ENCODE measurements around the gene CDK11B. TPM values are rescaled to one million over a fixed set of nuclear protein-coding genes. Genes with fewer than 3 reads are reported as not detected.
"Not testable (repeated sequence)": the region's sequence is repeated elsewhere in the genome, so short reads cannot be mapped to it uniquely, and the experiment has no call there.

The CDK11B gene
- total RNA-seq, 1 donor from 2014 or later = 8.7 TPM

DNA sequence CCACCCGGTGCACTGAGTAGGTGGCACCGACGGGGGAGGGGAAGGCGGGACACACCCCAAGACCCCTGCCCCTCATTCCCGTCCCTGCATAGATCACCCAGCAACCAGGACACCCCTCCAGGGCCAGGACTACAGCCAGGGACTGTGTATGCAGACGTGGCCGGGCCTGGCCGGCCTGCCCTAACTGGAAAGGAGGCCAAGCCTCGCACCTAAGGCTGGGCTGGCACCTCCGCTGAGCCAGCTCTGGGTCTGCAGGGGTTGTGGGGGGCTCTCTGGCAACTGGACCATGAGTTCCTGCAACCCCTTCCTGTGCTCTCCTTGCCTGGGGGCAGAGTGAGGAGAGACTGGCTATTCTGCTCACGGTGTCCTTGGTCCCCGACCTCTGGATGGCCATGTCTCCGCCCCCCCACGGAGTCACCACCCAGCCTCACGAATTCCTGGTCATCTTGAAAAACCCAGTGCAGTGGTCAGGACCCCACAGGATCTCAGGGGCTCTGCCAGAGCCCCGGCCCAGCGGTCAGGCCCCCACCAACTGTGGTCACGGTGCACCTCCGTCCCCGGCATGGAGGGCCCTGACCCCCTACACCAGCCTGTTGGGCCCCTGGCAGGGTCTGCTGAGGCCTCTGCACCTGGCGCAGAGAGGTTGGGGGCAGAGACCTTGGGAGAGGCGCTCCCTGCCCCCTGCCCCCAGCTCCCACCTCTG lies 57.8 kb downstream of the CDK11B start:
- no peak for ATAC-seq
- no peak for DNase-seq (ENCODE audit: low spot score)

- ATAC-seq (peak; percentile 48), DNase-seq (ENCODE audit: low spot score) (no peak)
These were observed 58.6 kb downstream of the CDK11B start, which contains the start of gene FNDC10 for GRCh38 chr1:1599935-1600860. TSS of gene FNDC10 (minus strand) at chr1:1600135. CDS start at chr1:1600015, 120 bp downstream.

DNA sequence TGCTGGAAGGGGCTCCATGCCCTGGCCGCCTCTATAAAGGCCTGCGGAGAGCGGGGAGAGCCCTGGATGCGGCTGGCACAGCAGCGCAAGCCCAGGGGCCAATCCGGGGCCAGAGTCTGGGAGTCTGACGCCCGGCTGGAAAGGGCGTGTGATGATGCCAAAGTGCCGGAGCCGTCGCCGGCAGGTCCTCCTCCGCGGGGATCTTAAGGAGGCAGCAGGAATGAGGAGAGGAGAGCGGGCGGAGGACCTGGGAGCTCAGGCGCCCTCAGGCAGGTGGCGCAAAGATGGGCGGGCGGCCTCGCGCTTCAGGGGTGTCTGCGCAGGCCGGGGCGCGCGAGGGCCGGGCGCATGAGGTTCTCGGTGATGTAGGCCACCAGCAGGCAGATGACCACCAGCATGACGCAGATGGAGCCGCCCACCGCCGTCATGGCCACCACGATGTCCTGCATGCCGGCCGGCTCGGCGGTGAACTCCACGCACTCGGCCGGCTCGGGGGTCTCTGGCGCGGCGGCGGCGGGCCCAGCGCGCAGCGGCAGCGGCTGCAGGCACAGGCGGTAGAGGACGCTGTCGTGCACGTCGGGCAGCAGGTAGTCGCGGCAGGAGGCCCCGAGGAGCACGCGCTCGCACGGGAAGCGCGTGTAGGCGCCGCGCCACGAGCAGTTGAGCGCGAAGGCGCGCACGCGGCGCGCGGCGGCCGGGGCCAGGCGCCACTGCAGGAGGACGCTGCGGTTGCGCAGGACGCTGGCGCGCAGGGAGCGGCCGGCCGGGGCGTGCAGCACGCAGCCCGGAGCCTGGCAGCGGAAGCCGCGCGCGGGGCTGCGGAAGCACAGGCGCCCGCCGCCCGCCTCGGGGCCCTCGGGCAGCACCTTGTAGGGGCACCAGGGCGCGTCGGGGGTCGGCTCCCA lies 59.5 kb downstream of the CDK11B start:
- DNase-seq (ENCODE audit: low spot score) (no peak), ATAC-seq (peak; percentile 44)

- DNase-seq (ENCODE audit: low spot score) (no peak), ATAC-seq (no peak)
These were observed 60.1 kb downstream of the CDK11B start for GRCh38 chr1:1598720-1599029.

GRCh38 chr1:1598051-1598719 lies 60.6 kb downstream of the CDK11B start:
- ATAC-seq (no peak), DNase-seq (ENCODE audit: low spot score) (no peak)

GRCh38 chr1:1597275-1597930 lies 61.4 kb downstream of the CDK11B start:
- DNase-seq (ENCODE audit: low spot score) = no peak
- peak; percentile 48 for ATAC-seq

DNA sequence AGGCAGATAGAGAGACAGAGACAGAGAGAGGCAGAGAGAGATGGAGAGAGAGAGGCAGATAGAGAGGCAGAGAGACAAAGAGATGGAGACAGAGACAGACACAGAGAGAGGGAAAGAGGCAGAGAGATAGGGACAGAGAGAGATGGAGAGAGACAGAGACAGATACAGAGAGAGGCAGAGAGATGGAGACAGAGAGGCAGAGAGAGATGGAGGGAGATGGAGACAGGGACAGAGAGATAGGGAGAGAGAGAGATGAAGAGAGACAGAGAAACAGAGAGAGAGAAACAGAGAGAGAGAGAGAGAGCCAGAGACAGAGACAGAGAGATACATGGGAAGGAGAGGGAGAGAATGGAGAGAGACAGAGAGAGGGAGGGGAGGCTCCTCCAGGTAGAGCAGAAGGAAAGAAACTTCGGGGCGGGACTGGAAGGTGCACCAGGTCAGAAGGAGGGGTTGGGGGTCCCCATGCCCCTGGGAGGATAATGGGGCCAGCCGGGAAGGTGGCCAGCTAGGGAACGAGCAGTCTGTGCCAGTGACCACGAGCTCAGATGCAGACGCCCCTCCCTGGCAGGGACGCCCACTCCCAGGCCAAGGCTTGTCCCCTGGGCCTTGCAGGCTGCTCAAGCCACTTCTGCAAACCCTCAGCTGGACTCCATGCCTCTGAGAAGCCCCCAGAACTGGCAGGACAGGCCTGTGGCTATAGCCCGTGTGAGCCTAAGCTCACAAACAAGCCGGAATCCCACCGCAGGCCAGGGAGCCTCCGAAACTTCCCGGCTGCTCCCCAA lies 62.1 kb downstream of the CDK11B start:
- DNase-seq (ENCODE audit: low spot score) (no peak), ATAC-seq (no peak)

DNA sequence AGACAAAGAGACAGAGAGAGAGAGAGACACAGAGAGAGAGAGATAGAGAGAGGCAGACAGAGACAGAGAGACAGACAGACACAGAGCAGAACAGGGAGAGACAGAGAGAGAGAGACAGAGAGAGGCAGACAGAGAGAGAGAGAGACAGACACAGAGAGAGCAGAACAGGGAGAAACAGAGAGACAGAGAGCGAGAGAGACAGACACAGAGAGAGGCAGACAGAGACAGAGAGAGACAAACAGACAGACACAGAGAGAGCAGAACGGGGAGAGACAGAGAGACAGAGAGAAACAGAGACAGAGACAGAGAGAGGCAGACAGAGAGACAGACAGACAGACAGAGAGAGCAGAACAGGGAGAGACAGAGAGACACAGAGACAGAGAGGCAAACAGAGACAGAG lies 63.5 kb downstream of the CDK11B start:
- DNase-seq (ENCODE audit: low spot score); ATAC-seq: not testable (repeated sequence)

- DNase-seq (ENCODE audit: low spot score) (no peak), ATAC-seq (no peak)
These were observed 64.1 kb downstream of the CDK11B start for GRCh38 chr1:1594602-1595260.

GRCh38 chr1:1593834-1594601 lies 64.8 kb downstream of the CDK11B start:
- ATAC-seq = no peak
- no peak for DNase-seq (ENCODE audit: low spot score)

DNA sequence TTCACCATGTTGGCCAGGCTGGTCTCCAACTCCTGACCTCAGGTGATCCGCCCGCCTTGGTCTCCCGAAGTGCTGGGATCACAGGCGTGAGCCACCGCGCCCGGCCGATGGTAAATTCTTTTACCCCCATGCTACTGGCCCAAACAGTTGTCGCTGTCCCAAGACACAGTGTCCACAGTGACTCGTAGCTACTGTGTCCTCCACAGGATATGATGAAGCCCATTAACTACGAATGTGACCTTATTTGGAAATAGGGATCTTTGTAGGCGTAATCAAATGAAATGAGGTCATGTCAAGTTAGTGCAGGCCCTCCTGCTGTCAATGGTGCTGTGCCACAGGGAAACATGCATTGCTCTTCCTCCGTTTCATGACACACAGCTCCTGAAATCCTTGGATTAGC lies 67.4 kb downstream of the CDK11B start:
- DNase-seq (ENCODE audit: low spot score) = no peak
- no peak for ATAC-seq

Other genes with a start within 250 kb of the CDK11B start
- 1.0 TPM for gene ANKRD65, start 237.7 kb downstream of the CDK11B start, total RNA-seq
- 91.0 TPM for gene VWA1, start 223.3 kb downstream of the CDK11B start, total RNA-seq
- 2.9 TPM for gene ATAD3C, start 209.3 kb downstream of the CDK11B start, total RNA-seq
- 16.0 TPM for gene ATAD3B, start 187.2 kb downstream of the CDK11B start, total RNA-seq
- 16.3 TPM for gene ATAD3A, start 146.8 kb downstream of the CDK11B start, total RNA-seq
- gene TMEM240, start 118.4 kb downstream of the CDK11B start, total RNA-seq = 0.98 TPM
- gene SSU72, start 84.1 kb downstream of the CDK11B start, total RNA-seq = 65.4 TPM
- gene FNDC10, start 58.9 kb downstream of the CDK11B start, total RNA-seq = 0.58 TPM
- 65.1 TPM for gene MIB2, start 43.5 kb downstream of the CDK11B start, total RNA-seq
- gene MMP23B, start 26.8 kb downstream of the CDK11B start, total RNA-seq = 1.6 TPM
- 18.6 TPM for gene SLC35E2B, start 33.8 kb upstream of the CDK11B start, total RNA-seq
- 13.6 TPM for gene CDK11A, start 65.4 kb upstream of the CDK11B start, total RNA-seq
- gene NADK, start 119.5 kb upstream of the CDK11B start, total RNA-seq = 136 TPM
- 97.3 TPM for gene GNB1, start 232.1 kb upstream of the CDK11B start, total RNA-seq

All from left lobe of liver (tissue), 2 donors.